GM19328 (cell line): ENCODE data around the gene RHAG.
"Not testable (repeated sequence)": the region's sequence is repeated elsewhere in the genome, so short reads cannot be mapped to it uniquely, and the experiment has no call there.

Experiments used
- ATAC-seq: cut with Tn5 transposase; IDR thresholded peaks from one replicate; pipeline ENCODE4 v1.9.1; 2021; ENCODE audit warnings: mild to moderate bottlenecking, moderate library complexity; ENCODE audit not compliant: unreplicated experiment

Gene RHAG

DNA sequence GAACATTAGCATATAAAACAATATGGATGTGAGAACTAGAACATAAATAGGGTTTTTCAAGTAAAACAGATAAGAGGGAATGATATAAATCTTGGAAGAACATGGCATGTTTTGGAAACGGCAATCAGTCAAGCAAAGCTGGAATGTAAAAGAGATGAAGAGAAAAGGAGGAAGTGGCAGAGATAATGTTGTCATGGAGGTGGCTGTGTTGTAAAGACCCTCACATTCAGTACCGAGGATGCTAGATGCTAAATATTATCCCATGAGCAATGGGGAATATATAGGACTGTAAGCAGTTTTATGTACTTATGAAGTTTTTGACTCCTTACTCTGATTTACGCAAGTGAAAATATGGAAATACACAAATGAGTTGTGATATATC lies 702 bp upstream of the RHAG start:
- no peak for ATAC-seq

DNA sequence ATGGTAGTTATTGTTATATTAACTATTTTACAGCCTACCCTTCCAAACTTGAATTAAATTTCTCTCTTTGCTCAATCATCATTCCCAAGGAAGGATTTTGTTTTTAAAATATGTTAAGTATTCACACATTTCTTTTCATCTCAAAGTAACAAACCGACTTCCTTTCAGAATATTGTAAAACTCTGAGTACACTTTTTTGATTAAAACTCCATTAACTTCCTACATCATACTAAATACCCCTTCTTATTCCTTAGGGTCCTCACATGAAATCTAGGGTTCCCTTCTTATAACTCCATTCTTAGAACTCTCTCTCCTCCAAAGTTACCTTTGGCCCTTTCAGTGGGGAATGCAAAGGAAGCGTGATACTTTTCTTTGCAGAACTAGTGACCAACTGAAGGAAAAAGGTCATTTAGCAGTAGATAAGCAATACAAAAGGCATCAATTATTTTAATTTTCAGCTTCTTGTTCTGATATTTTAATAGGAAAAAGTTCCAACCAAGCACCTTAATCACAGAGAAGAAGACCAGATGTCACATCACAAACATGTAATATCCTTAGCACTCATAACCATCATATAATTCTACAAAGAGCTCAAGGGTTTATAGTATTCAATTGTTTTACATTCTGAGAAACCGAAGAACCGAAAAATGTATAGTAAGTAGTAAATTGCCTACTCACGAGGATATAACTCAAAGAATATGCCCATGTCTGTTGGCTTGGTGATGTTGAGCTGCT lies 494 bp downstream of the RHAG start:
- no peak for ATAC-seq

DNA sequence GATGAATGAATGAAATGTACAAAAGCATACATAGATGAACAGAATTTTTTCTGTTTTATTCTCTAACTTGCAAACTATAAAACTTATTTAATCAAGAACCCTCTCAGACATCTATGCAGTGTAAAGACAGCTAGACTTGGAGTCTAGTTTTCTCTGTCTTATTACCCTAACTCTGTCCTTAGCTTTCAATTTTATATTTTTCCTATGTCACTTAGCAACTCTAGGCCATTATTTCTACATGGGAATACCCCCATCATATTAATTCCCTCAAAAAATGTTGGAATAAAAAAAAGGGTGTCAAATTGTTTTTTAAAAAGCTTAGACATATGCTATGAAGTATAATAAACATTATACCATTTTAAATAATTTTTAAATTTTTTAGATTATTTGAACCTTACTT lies 1.2 kb downstream of the RHAG start:
- ATAC-seq, result no peak

DNA sequence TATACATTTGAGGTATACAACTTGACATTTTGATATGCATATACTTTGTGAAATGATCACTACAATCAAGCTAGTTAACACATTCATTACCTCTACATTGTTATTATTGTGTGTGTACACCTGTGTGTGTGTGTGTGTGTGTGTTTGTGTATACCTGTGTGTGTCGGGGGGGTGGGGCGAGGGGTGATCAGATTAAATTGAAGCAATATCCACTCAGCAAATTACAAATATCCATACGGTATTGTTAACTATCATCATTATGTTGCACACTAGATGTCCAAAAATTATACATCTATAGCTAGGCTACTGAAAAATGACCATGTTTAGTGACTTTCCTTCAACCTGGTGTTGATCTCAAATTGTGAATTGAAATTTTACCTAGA lies 1.8 kb downstream of the RHAG start:
- no peak for ATAC-seq

DNA sequence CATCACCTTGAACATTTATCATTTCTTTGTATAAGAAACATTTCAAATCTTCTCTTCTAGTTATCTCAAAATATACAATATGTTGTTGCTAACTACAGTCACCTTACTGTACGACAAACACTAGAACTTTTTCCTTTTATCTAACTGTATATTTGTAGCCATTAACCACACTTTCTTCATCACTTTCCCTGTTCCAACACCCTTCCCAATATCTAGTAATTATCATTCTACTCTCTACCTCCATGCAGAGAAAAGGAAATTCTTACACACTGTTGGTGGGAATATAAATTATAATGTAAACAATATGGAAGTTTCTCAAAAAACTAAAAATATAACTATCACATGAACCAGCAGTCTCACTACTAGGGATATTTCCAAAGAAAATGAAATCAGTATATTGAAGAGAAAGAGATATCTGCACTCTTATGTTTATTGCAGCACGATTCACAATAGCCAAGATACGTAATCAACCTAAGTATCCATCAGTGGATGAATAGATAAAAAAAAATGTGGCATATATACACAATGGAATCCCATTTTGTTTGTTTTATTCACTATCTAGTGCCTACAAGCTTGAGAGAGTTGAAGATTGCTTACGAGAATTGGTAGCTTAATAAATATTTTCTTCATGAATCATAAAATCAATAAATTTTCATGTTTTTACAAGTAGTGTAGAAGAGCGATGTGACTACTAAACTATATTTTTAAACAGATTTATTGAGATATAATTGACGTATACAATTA lies 2.4 kb downstream of the RHAG start:
- ATAC-seq, result no peak

DNA sequence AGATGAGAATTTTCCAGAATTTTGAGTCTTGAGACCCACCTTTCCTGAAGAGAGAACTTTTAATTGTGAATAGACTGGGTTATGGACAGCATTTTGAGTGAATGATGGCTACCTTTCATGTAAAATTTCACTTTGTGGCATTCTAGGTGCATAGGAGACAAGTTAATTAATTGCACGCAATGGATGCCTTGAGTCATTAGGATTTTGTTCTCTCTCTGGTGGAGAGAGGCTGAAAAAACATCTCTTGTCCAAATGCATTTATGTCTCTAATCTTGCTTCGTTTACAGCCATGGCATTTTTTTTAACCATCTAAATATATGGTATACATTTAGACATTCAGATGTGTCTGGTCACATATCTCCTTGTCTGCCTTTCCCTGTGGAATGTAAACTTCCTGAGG lies 3.1 kb downstream of the RHAG start:
- ATAC-seq, result no peak

DNA sequence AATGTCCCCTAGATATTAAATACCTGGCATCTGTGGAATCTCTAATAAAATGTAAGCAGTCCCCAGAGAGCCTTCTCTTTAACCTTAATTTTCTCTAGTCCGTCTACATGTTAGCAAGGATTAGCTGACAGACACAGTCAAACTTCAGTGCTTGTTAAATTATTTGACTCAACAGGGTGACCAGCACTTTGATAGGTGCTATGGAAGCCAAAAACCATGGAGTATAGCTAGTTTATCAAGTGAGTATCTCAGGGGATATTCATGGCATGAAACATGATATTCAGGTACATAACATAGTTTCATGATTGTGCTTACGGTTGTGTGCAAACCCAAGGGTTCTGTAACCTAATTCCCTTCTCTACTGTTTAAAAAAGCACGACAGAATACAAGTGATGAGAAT lies 3.9 kb downstream of the RHAG start:
- ATAC-seq, result no peak

DNA sequence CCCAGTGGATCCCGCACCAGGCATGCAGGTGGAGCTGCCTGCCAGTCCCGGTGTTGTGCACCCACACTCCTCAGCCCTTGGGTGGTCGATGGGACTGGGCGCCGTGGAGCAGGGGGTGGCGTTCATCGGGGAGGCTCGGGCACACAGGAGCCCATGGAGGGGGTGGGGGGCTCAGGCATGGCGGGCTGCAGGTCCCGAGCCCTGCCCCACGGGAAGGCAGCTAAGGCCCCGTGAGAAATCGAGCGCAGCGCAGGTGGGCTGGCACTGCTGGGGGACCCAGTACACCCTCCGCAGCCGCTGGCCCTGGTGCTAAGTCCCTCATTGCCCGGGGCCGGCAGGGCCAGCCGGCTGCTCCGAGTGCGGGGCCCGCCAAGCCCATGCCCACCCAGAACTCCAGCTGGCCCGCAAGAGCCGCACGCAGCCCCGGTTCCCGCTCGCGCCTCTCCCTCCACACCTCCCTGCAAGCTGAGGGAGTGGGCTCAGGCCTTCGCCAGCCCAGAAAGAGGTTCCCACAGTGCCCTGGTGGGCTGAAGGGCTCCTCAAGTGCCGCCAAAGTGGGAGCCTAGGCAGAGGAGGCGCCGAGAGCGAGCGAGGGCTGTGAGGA lies 7.1 kb downstream of the RHAG start:
- not testable (repeated sequence) for ATAC-seq

DNA sequence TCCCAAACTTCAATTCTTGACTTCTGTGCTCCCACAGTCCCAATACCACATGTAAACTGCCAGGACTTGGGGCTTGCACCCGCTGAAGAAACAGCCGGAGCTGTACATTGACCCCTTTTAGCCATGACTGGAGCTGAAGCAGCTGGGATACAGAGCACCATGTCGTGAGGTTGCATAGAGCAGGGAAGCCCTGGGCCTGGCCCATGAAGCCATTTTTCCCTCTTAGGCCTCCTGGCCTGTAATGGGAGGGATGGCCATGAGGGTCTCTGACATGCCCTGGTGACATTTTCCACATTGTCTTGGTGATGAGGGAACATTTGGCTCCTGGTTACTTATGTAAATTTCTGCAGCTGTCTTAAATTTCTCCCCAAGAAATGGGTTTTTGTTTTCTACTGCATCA lies 9.8 kb downstream of the RHAG start:
- no peak for ATAC-seq

DNA sequence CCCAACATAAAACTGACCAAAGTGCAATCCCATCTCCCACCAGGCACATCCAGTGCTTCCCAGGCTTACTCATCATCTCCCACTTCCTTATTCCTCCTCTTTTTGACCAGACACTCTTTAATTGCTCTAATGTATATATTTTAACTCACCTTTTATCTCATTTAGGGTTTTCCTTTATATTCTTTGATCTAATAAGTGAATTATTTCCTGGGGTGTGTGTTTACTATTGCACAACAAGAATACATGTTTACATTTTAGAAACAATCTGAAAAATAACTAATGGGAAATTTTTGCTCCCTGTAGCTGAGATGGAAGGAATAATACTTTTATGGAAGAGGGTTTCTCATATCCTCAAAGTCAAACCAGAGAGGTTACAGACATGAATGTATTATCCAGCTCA lies 18.4 kb downstream of the RHAG start:
- no peak for ATAC-seq

DNA sequence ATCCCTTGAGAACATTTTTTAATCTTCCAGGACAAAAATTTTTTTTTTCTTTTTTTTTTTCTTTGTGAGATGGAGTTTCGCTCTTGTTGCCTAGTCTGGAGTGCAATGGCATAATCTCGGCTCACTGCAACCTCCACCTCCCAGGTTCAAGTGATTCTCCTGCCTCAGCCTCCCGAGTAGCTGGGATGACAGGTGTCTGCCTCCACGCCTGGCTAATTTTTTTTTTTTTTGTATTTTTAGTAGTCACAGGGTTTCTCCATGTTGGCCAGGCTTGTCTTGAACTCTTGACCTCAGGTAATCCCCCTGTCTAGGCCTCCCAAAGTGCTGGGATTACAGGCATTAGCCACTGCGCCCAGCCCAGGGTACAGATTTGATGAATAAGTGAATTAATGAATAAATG lies 22.5 kb downstream of the RHAG start:
- ATAC-seq, result not testable (repeated sequence)

DNA sequence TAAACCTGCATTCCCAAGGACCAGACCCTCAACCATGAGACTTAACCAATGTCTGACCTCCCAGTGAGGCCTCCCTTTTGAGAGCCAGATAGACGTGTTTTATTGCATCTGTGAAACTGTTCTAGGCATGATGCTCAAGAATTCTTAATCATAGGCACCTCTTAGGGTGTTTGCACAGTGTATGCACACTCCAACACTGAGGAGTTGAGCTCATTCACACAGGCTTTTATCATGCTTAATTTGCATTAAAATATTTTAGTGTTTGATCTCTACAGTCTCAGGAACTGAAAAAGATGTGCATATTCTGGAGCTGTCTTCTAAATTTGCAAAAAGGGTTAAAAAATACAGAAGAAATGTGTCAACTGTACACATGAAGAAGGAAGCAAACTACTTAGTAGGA lies 27.4 kb downstream of the RHAG start:
- ATAC-seq, result no peak

DNA sequence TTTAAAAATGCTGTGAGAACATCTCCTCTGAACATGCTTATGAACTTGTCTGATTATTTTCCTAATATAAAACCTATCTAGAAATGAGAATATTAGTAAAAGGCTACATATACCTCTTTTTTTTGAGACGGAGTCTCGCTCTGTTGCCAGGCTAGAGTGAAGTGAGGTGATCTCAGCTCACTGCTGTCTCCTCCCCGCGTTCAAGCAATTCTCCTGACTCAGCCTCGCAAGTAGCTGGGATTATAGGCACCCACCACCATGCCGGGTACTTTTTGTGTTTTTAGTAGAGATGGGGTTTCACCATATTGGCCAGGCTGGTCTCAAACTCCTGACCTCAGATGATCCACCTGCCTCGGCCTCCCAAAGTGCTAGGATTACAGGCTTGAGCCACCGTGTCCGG lies 28.4 kb downstream of the RHAG start:
- not testable (repeated sequence) for ATAC-seq

DNA sequence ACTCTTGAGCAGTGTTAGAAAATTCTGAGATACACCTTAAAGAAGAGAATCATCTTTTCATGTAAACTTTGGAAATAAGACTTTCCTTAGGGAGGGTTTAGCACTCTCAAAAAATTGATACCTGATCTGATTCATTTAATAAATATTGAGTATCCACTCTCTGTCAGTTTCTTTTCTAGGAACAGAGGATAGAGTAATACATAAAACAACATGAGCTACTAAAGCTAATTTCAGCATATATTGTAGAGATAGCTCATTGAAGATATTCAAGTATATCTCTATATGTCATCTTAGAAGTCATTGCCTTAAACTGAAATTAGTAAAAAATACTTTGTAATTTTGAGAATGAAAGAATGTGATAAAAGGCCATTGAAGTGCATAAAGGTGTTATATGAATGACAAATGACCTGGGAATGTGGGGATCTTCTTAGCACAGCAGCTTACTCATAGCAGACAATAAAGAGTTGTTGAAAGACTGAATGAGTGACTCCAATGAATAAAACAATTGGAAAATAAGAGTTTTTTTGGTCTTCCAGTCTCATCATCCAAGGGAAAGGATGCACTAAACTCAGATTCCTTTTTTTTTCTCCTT lies 29.2 kb downstream of the RHAG start:
- no peak for ATAC-seq

DNA sequence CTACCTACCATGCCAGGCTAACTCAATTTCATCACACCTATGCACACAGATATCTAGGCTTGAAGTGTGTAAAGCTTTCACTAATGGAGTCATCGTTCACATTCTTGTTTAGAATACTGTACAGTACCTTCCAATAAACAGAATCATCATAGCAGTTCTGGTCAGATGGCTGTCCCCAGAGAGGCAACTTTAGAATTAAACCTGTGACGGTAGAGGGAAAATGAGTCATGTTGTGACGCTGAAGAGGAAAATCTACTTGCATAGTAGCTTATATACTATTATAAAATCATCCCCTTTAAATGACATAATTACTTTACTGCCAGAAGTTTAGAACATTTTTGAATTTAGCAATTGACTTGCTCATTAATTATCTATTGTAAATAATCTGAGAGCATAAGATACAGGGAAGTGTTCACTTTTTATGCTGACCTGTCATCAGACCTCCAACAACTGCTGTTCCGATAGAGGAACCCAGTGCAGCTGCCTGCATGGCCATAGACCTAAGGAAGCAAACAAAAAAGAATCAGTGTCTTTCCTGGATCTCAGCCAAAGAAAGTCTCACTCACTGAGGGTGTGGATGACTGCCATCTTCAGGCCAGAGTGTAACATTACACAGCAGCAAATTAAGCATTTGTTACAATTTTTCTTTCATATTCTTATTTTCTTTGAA lies 29.8 kb downstream of the RHAG start:
- ATAC-seq, result peak; percentile 93

DNA sequence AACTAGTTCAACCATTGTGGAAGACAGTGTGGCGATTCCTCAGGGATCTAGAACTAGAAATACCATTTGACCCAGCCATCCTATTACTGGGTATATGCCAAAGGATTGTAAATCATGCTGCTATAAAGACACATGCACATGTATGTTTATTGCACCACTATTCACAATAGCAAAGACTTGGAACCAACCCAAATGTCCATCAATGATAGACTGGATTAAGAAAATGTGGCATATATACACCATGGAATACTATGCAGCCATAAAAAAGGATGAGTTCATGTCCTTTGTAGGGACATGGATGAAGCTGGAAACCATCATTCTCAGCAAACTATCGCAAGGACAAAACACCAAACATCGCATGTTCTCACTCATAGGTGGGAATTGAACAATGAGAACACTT lies 32.6 kb downstream of the RHAG start:
- ATAC-seq, result not testable (repeated sequence)

DNA sequence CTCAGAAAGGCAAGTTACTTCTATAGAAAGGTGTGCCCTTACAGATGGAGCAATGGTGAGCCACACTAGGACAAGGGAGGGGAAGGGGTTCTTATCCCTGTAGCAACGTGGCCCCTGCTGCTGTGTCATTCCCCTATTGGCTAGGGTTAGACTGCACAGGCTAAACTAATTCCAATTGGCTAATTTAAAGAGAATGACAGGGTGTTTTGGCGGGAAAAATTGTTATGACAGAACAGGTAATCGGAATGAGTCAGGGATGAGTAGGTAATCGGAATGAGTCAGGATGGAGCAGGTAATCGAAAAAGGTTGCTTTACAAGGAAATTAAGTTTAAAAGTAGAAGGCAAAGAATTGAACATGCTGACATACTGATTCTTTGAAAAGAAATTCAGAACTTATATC lies 49.4 kb downstream of the RHAG start:
- not testable (repeated sequence) for ATAC-seq

DNA sequence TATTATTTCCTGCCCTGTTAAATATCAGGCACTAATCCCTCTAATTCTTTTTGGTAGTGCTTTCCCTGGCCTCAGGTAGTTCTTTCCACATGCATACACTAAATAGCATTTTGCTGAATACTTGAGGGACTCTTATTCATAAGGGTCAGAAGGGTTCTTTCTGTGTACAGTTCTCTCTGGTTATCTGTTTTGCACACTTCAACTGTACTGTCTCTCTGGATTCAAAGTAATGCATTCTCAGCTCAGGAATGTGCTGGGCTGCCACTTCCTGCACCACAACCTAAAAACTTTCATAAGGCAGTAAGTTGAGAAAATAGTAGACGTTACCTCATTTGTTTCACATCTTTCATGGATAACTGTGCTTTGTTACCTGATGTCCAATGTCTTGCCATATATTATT lies 54.1 kb downstream of the RHAG start:
- ATAC-seq, result no peak

DNA sequence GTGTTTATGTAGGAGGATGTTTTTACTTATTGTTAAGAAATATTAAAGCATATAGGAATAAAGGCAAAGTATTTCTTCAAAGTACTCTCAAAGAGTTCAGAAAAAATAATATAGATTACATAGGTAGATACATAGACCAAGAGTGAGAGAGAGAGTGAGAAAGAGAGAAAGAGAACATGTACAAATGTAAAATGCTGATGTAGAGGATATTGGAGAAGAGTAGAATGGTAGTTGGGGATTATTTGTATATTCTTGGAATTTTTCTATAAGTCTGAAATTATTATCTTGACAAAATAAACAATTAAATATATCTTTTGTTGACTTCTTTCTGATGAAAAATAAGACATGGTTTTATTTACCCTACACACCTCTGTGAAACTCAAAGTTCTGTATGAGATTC lies 57.0 kb downstream of the RHAG start:
- ATAC-seq, result no peak

DNA sequence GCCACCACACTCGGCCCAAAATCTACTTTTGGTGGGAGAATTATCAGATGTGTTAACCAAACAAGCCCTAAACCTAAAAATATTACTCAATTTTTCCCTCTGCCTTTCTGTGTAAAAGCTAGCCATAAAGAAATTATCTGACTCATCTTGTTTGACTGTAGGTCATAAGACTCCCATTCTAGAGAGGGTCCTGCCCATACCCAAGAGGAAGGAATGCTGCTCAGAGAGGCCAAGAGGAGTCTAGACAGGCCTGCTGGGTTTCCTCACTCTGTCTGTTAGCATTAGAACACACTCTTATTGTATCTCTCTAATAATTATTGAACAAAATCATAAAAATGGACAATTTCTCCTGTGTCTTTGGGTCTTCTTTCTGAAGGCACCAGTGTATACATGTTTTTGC lies 60.0 kb downstream of the RHAG start:
- no peak for ATAC-seq

DNA sequence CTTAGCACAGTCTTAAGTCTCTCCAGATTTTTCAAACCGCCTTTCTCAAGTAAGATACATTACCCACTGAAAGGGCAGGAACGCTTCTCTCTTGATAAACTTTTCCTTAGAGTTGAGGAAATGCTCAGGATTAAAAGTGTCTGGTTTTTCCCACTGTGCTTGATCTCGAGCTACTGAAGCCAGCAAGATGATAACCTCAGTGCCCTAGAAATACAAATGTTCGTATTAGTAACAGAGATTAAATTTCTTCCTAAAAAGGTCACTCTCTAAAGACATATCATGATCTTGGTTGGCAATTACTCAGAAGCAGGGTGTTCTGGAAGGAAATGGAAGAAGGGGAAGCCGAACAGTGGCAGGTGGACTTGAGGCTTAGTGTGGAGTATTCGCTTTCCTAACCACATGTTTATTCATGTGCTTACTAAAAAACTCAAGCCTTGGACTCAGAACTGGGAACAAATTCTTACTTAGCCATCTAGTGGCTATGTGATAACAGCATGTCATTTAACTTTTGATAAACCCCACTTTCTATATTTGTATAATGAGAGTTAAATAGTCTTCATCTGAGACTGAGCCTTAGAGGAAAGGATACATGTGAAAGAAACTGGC lies 66.1 kb downstream of the RHAG start:
- ATAC-seq, result no peak
